GM12875 (cell line): ENCODE measurements around the gene ZSWIM6.
A peak's percentile ranks its signal among the peaks of the same experiment; 100 is the strongest.

Experiments
- H3K4me3 ChIP-seq: one replicate; pipeline ENCODE4 v1.5.1; 2011; ENCODE audit warnings: low read depth, low read length, control low read depth
- CTCF ChIP-seq: IDR thresholded peaks from 2 replicates; pipeline ENCODE4 v1.5.1; 2011; ENCODE audit warnings: low read depth, mild to moderate bottlenecking, control low read depth, inconsistent platforms, low read length, moderate library complexity, borderline replicate concordance; ENCODE audit not compliant: insufficient read depth

ZSWIM6 gene

GRCh38 chr5:61331407-61332357 lies at the start of gene ZSWIM6:
ZSWIM6 (plus strand) TSS chr5:61332258; CDS start chr5:61332273, 15 bp downstream.
- H3K4me3 ChIP-seq = peak within 1 kb of the TSS; percentile 83
- TF ChIP-seq CTCF = no peak

DNA sequence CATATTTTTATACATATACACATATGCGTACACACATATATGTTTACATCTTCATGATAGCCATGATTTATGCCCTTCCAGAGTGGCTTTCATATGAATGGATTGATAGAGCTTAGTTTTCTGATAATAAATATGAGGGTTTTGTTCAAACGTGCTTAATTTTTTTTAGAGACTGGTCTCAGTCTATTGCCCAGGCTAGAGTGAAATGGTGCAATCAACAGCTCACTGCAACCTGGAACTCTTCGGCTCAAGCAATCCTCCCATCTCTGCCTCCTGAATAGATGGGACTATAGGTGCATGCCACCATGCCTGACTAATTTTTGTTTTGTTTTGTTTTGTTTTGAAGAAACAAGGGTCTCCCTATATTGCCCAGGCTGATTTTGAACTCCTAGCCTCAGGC lies 48.6 kb upstream of the ZSWIM6 start:
- no peak for TF ChIP-seq CTCF
- no peak overlapping the region for H3K4me3 ChIP-seq

DNA sequence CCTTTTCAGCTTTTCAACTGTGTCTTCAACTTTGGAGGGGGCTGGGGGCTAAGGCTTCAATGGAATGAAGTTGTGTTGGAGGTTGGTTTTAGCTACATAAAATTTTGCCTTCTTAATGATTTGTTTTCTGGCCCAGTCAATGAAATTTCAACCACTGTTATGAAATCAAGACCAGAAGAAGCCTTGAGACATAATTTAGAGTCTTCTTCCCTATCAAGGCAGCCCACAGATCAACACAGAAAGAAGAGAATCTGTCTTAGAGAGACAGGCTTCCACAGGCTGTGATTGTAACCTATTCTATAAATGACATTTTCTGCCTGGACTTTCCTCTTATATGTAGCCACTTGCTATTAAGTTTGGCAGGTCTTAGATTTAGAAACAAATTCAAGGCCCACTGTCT lies 46.5 kb upstream of the ZSWIM6 start:
- no peak for TF ChIP-seq CTCF
- H3K4me3 ChIP-seq = no peak overlapping the region

DNA sequence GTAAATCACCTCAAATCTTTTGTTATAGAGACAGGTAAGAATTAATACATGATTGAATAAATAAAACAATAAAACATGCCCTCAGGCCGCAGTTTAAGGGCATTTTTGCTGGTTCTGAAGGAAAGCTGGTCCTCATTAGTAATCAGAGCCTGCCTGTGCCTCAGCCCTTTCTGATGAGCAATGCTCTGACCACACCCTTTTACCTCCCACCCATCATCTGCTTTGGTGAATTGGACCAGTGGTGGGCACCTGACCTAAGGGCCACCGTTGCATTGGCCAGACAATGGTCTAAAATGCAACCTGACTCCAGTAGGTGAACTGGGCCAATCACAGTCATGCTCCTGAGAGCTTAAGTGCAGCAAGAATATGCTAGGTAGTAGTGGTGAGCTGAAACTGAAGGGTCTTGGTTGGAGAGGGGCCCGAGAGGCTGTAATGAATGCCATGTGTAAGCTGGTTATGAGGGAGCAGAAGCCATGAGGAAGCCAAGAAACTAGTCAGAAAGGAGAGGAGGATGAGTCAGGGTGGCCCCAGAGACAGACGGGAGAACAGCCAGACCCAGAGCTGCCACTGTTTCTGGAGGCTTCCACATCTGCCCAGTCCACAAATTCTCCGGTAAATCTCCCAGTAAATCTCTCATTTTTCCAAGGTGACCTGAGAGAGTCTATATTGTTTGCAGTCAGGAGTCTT lies 45.5 kb upstream of the ZSWIM6 start:
- TF ChIP-seq CTCF = no peak
- no peak overlapping the region for H3K4me3 ChIP-seq

DNA sequence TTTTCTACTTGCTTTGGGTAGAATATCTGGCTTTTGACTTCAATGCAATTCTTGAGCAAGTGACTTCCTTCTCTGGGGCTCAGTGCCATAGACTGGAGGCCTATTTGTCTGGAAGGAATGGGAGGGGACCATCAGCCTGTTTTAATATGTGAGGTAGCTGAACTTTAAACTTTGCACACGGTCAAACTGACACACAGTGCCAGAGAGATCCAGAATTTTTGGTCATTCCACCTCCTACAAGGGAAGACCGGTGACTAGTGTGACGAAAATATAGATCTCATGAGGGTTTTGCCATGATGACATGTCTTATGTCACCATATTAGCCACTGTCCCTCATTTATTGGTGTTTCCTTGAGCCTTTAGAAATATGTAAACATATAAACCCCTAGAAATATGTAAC lies 44.6 kb upstream of the ZSWIM6 start:
- no peak overlapping the region for H3K4me3 ChIP-seq
- TF ChIP-seq CTCF = no peak

DNA sequence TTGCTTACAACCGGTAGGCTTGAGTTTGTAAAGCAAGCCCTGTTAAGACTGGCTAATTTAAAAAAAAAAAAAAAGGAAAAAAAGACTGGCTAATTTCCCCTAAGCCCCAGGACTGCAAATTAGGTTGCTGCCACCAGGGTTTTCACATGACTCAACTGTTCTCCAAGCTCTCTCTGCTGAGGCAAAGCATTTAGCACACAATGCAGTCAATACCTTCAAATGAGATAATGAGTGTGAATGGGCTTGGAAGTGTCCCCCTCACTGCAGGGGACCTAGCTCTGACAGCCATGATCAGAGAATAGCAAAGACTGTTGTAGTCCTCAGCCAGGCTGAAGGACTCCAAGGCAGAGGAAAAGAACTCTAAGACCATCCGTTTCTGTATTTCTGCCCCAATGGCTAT lies 42.8 kb upstream of the ZSWIM6 start:
- TF ChIP-seq CTCF = no peak
- H3K4me3 ChIP-seq = no peak overlapping the region
